WTC11 (cell line): ENCODE data around the gene ARSJ. TPM values are rescaled to one million over a fixed set of nuclear protein-coding genes. Genes with fewer than 3 reads are reported as not detected.

Source experiments
- ATAC-seq: fragments of 200-7000 bp; cut with Tn5 transposase; 2 replicates; pipeline ENCODE4 v1.10.0; 2021; ENCODE audit warnings: mild to moderate bottlenecking, moderate library complexity
- CTCF ChIA-PET: fragments of 300-600 bp; sonication (Branson Sonifier 250); formaldehyde crosslinking; loops from one replicate; lab custom pipeline; 2021; ENCODE audit warnings: antibody characterized with exemption; lab: Charles Lee
- POLR2A ChIA-PET: fragments of 350-600 bp; sonication (Branson Sonifier 250); formaldehyde crosslinking; loops from one replicate; lab custom pipeline; 2021; ENCODE audit warnings: antibody characterized with exemption; lab: Charles Lee
- DNase-seq: peaks from one replicate; pipeline ENCODE4 v3.0.0; 2021; ENCODE audit warnings: low spot score
- H3K27ac Mint-ChIP-seq: 2 replicates; pipeline ENCODE4 v1.8.0; 2021; ENCODE audit warnings: mixed read lengths
- H3K27me3 Mint-ChIP-seq: 2 replicates; pipeline ENCODE4 v1.8.0; 2021; ENCODE audit warnings: low read depth, mild to moderate bottlenecking, moderate library complexity, mixed read lengths
- H3K36me3 Mint-ChIP-seq: 2 replicates; pipeline ENCODE4 v1.8.0; 2021; ENCODE audit warnings: mixed read lengths
- H3K4me1 Mint-ChIP-seq: 2 replicates; pipeline ENCODE4 v1.8.0; 2022; ENCODE audit warnings: mixed read lengths
- H3K4me3 Mint-ChIP-seq: 2 replicates; pipeline ENCODE4 v1.8.0; 2021; ENCODE audit warnings: mild to moderate bottlenecking, moderate library complexity, mixed read lengths
- H3K9me3 Mint-ChIP-seq: 2 replicates; pipeline ENCODE4 v1.8.0; 2021; ENCODE audit warnings: mixed read lengths
- AR ChIP-seq: fragments of 250-450 bp; sonication (Bioruptor Pico); IDR thresholded peaks from 2 replicates; pipeline ENCODE4 v1.9.0; 2021; ENCODE audit warnings: mild to moderate bottlenecking
- HMGXB4 ChIP-seq: sonication (generic); formaldehyde crosslinking; IDR thresholded peaks from 2 replicates; pipeline ENCODE4 v1.8.1; 2023; ENCODE audit warnings: mild to moderate bottlenecking, moderate library complexity, missing genetic modification reagents
- IRF1 ChIP-seq: sonication (generic); formaldehyde crosslinking; IDR thresholded peaks from 2 replicates; pipeline ENCODE4 v1.8.0; 2023; ENCODE audit warnings: missing genetic modification reagents
- KAT7 ChIP-seq: sonication (generic); formaldehyde crosslinking; IDR thresholded peaks from 2 replicates; pipeline ENCODE4 v1.8.1; 2023; ENCODE audit warnings: missing genetic modification reagents, mild to moderate bottlenecking, borderline replicate concordance
- MAX ChIP-seq: sonication (generic); formaldehyde crosslinking; IDR thresholded peaks from 2 replicates; pipeline ENCODE4 v1.8.0; 2022; ENCODE audit warnings: mild to moderate bottlenecking, missing genetic modification reagents
- NR2C2 ChIP-seq: sonication (generic); formaldehyde crosslinking; IDR thresholded peaks from 2 replicates; pipeline ENCODE4 v1.8.0; 2022; ENCODE audit warnings: mild to moderate bottlenecking, missing genetic modification reagents
- PRRX2 ChIP-seq: fragments of 250-450 bp; sonication (Bioruptor Pico); IDR thresholded peaks from 2 replicates; pipeline ENCODE4 v1.8.0; 2021; ENCODE audit warnings: mild to moderate bottlenecking
- RORB ChIP-seq: fragments of 250-450 bp; sonication (Bioruptor Pico); IDR thresholded peaks from 2 replicates; pipeline ENCODE4 v1.9.0; 2021; ENCODE audit warnings: mild to moderate bottlenecking
- SP1 ChIP-seq: sonication (generic); formaldehyde crosslinking; conservative IDR thresholded peaks from 2 replicates; pipeline ENCODE4 v1.8.1; 2022; ENCODE audit warnings: missing genetic modification reagents
- TP53 ChIP-seq: sonication (generic); formaldehyde crosslinking; IDR thresholded peaks from 2 replicates; pipeline ENCODE4 v1.8.1; 2023; ENCODE audit warnings: mild to moderate bottlenecking, missing genetic modification reagents
- ZNF232 ChIP-seq: sonication (generic); formaldehyde crosslinking; IDR thresholded peaks from 2 replicates; pipeline ENCODE4 v1.8.0; 2022; ENCODE audit warnings: mild to moderate bottlenecking, missing genetic modification reagents
- ZNF423 ChIP-seq: fragments of 250-450 bp; sonication (Bioruptor Pico); IDR thresholded peaks from 2 replicates; pipeline ENCODE4 v2.1.2; 2022; ENCODE audit warnings: mild to moderate bottlenecking, moderate library complexity
- ZNF512 ChIP-seq: sonication (generic); formaldehyde crosslinking; IDR thresholded peaks from 2 replicates; pipeline ENCODE4 v1.8.1; 2022; ENCODE audit warnings: missing genetic modification reagents, borderline replicate concordance
- total RNA-seq: library from RNA; stranded (reverse); gene quantifications from 3 replicates; pipeline ENCODE4 v1.2.3, GENCODE V29; 2021
- TF ChIP-seq, protein P1 (sequence below): sonication (generic); formaldehyde crosslinking; IDR thresholded peaks from 2 replicates; pipeline ENCODE4 v1.8.1; 2023; ENCODE audit warnings: mild to moderate bottlenecking, missing genetic modification reagents
- TF ChIP-seq, protein P2 (sequence below): sonication (generic); formaldehyde crosslinking; conservative IDR thresholded peaks from 2 replicates; pipeline ENCODE4 v1.8.1; 2023; ENCODE audit warnings: mild to moderate bottlenecking, low read depth, missing genetic modification reagents, moderate library complexity
- TF ChIP-seq, protein P3 (sequence below): sonication (generic); formaldehyde crosslinking; IDR thresholded peaks from 2 replicates; pipeline ENCODE4 v1.8.0; 2023; ENCODE audit warnings: mild to moderate bottlenecking, missing genetic modification reagents
- TF ChIP-seq, protein P4 (sequence below): fragments of 200-600 bp; IDR thresholded peaks from 2 replicates; pipeline ENCODE4 v1.8.0; 2022; ENCODE audit warnings: antibody characterized with exemption

Gene ARSJ
- total RNA-seq, 1 experiment from 2014 or later, result 6.6 TPM

GRCh38 chr4:113979905-113980615 lies 613 bp upstream of the ARSJ start:
- Mint-ChIP-seq H3K4me3 (peak overlapping the region; percentile 92), H3K27me3 (peaks cover 11% of the 10 kb centered on the region; the same call in 1 of the 2 replicates), H3K36me3 (peaks cover 14% of the 10 kb centered on the region), H3K27ac (peak overlapping the region; percentile 72), H3K9me3 (peaks cover 18% of the 10 kb centered on the region), H3K4me1 (peaks cover 32% of the 10 kb centered on the region)
- peak; percentile 72 for ATAC-seq
- ChIA-PET POLR2A (interaction anchor here (0.6 to 0.7 kb wide), 3 partner anchors 14 to 1048 kb away, joined by 3 to 4 read pairs (median 3); no protein-coding TSS in a partner anchor), CTCF (interaction anchor here (0.8 kb wide), 1 partner anchor 78 kb away, joined by 4 read pairs; no protein-coding TSS in a partner anchor)
- TF ChIP-seq, protein P1, sequence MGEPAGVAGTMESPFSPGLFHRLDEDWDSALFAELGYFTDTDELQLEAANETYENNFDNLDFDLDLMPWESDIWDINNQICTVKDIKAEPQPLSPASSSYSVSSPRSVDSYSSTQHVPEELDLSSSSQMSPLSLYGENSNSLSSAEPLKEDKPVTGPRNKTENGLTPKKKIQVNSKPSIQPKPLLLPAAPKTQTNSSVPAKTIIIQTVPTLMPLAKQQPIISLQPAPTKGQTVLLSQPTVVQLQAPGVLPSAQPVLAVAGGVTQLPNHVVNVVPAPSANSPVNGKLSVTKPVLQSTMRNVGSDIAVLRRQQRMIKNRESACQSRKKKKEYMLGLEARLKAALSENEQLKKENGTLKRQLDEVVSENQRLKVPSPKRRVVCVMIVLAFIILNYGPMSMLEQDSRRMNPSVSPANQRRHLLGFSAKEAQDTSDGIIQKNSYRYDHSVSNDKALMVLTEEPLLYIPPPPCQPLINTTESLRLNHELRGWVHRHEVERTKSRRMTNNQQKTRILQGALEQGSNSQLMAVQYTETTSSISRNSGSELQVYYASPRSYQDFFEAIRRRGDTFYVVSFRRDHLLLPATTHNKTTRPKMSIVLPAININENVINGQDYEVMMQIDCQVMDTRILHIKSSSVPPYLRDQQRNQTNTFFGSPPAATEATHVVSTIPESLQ (CRISPR knock-in tag), result no peak
- TF ChIP-seq ZNF232 (CRISPR knock-in tag) (no peak), AR (CRISPR knock-in tag) (no peak), HMGXB4 (CRISPR knock-in tag) (no peak), ZNF423 (CRISPR knock-in tag) (0 out of 2 replicates have a peak, but pooled peaks have one; percentile 4), TP53 (CRISPR knock-in tag) (no peak), IRF1 (no peak), KAT7 (CRISPR knock-in tag) (no peak), MAX (CRISPR knock-in tag) (no peak), NR2C2 (no peak), SP1 (CRISPR knock-in tag) (no peak), ZNF512 (CRISPR knock-in tag) (no peak), PRRX2 (CRISPR knock-in tag) (no peak), RORB (CRISPR knock-in tag) (no peak)
- TF ChIP-seq, protein P2, sequence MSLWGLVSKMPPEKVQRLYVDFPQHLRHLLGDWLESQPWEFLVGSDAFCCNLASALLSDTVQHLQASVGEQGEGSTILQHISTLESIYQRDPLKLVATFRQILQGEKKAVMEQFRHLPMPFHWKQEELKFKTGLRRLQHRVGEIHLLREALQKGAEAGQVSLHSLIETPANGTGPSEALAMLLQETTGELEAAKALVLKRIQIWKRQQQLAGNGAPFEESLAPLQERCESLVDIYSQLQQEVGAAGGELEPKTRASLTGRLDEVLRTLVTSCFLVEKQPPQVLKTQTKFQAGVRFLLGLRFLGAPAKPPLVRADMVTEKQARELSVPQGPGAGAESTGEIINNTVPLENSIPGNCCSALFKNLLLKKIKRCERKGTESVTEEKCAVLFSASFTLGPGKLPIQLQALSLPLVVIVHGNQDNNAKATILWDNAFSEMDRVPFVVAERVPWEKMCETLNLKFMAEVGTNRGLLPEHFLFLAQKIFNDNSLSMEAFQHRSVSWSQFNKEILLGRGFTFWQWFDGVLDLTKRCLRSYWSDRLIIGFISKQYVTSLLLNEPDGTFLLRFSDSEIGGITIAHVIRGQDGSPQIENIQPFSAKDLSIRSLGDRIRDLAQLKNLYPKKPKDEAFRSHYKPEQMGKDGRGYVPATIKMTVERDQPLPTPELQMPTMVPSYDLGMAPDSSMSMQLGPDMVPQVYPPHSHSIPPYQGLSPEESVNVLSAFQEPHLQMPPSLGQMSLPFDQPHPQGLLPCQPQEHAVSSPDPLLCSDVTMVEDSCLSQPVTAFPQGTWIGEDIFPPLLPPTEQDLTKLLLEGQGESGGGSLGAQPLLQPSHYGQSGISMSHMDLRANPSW (CRISPR knock-in tag), result no peak
- TF ChIP-seq, protein P3, sequence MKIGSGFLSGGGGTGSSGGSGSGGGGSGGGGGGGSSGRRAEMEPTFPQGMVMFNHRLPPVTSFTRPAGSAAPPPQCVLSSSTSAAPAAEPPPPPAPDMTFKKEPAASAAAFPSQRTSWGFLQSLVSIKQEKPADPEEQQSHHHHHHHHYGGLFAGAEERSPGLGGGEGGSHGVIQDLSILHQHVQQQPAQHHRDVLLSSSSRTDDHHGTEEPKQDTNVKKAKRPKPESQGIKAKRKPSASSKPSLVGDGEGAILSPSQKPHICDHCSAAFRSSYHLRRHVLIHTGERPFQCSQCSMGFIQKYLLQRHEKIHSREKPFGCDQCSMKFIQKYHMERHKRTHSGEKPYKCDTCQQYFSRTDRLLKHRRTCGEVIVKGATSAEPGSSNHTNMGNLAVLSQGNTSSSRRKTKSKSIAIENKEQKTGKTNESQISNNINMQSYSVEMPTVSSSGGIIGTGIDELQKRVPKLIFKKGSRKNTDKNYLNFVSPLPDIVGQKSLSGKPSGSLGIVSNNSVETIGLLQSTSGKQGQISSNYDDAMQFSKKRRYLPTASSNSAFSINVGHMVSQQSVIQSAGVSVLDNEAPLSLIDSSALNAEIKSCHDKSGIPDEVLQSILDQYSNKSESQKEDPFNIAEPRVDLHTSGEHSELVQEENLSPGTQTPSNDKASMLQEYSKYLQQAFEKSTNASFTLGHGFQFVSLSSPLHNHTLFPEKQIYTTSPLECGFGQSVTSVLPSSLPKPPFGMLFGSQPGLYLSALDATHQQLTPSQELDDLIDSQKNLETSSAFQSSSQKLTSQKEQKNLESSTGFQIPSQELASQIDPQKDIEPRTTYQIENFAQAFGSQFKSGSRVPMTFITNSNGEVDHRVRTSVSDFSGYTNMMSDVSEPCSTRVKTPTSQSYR (CRISPR knock-in tag), result 0 out of 2 replicates have a peak, but pooled peaks have one; percentile 27
- TF ChIP-seq, protein P4, sequence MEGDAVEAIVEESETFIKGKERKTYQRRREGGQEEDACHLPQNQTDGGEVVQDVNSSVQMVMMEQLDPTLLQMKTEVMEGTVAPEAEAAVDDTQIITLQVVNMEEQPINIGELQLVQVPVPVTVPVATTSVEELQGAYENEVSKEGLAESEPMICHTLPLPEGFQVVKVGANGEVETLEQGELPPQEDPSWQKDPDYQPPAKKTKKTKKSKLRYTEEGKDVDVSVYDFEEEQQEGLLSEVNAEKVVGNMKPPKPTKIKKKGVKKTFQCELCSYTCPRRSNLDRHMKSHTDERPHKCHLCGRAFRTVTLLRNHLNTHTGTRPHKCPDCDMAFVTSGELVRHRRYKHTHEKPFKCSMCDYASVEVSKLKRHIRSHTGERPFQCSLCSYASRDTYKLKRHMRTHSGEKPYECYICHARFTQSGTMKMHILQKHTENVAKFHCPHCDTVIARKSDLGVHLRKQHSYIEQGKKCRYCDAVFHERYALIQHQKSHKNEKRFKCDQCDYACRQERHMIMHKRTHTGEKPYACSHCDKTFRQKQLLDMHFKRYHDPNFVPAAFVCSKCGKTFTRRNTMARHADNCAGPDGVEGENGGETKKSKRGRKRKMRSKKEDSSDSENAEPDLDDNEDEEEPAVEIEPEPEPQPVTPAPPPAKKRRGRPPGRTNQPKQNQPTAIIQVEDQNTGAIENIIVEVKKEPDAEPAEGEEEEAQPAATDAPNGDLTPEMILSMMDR, result no peak
- TF ChIP-seq, all 79 proteins: peak for 2
- peak; percentile 63 for DNase-seq
